DMS79 treated with DMSO at 0.1 percent for 48 hours (cell line): ENCODE results near the gene AHSP.
A peak's percentile ranks its signal among the peaks of the same experiment; 100 is the strongest.
"Not testable (repeated sequence)": the region's sequence is repeated elsewhere in the genome, so short reads cannot be mapped to it uniquely, and the experiment has no call there.

Source experiments
- DNase-seq: peaks from one replicate; lab custom pipeline; 2025; lab: John Stamatoyannopoulos, UW

AHSP gene, protein sequence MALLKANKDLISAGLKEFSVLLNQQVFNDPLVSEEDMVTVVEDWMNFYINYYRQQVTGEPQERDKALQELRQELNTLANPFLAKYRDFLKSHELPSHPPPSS

DNA sequence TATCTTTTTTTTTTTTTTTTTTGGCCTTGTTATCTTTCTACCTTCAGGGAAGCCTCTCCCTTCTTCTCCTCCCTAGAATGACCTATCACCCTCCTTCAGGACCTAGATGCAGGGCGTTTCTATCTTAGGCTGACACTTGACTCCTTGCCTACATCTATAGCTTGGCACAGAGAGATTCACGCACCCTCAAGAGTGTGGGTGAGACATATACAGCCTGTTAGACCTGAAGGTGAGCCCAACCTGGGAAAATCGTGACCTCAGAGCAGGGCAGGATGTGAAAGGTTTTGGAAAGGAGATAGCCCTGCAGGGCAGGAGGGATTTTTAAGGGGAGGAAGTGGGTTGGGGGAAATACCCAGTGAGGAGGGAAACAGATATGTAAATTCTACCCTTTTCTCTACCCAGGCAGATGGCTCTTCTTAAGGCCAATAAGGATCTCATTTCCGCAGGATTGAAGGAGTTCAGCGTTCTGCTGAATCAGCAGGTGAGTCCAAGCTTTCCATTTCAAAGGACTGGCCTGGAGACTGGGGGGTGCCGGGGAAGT is at the start of gene AHSP:
TSS of gene AHSP (plus strand) at position 167 of the 541 bp plus-strand sequence. CDS start at position 407, 240 bp downstream.
- no peak for DNase-seq

DNA sequence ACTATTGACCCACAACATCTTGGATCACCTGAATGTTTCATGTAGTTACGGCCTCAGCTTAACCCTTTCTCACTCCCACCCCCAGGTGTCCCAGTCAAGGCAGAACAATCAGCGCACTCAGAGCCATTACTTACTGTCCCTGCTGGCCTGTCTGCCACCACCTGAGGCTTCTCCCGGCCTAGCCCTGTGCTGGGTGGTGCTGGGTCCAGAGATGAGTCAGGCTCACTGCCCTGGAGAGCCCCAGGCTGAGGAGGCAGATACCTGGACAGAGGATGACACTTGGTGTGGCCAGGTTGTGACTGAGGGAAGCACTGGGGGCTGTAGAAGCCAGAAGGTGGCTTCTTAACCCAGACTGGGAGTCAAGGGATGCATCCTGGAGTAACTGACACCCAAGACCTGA is 48.7 kb upstream of the AHSP start:
- no peak for DNase-seq

DNA sequence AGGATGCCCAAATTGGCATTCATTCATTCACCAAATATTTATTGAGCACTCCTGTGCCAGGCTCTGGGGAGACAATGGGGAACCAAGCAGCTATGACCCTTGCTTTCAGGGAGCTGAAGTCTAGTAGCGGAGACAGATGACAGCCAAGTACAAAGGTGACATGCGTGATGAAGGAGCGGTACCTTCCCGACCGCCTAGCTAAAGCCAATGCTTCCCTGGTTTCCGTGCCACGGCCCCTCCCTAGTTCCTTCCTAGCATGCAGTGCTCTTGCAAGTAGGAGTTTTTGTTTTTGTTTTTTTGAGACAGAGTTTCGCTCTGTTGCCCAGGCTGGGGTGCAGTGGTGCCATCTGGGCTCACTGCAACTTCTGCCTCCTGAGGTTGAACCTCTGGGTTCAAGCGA is 47.9 kb upstream of the AHSP start:
- DNase-seq: no peak

DNA sequence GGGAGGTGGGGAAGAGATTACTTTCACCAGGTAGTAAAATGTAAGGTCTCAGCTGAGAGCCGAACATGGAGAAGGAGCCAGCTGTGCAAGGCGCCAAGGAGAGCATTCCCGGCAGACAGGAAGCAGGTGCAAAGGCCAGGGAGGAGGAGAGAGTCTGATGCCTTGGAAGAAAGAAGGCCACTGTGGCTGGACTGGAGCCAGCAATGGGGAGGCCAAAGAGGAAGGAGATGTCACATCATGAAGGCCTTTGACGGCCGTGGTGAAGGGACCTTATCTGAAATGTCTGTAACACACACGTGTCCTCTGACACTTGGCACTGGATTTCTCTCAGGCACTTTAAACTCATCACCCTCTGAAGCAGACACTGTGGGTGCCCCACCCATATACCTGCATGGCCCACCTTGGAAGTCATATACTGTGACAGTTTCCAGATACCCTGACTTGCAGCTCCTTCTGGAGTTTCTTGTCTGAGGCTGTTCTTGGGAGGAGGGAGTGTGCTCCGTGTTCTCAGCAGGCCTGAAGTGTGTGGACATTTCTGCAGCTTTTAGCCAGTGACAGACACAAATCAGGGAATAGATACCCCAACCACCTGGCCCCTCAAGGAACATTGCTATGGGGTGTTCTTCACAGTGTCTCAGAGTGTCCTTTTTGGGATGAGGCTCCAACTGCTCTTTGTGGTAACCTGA is 46.7 kb upstream of the AHSP start:
- DNase-seq: no peak

DNA sequence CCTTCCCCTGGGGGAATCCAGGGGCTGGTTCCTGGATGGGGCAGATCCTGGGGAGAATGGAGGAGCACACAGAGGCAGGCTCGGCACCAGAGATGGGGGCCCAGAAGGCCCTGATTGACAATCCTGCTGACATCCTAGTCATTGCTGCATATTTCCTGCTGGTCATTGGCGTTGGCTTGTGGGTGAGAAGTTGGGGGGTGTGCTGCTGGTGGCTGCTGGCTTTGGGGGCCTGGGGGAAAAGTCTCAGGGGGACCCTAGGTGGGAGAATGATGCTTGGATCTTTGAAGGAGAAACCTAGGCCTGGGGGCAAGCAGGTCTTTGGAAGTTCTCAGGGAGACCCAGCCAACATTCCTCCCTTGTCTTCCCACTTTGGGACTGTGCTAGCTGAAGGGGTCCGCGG is 44.6 kb upstream of the AHSP start, which contains the start of gene SLC5A2:
TSS of gene SLC5A2 (plus strand) at position 43 of the 400 bp plus-strand sequence. CDS start at position 57, 14 bp downstream.
- DNase-seq: no peak

DNA sequence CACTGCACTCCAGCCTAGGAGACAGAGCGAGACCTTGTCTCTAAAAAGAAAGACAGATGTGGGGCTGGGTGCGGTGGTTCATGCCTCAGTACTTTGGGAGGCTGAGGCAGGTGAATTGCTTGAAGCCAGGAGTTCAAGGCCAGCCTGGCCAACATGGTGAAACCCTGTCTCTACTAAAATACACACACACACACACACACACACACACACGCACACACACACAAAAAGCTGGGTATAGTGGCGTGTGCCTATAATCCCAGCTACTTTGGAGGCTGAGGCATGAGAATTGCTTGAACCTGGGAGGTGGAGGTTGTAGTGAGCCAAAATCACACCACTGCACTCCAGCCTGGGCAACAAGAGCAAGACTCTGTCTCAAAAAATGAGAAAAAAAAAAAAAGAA is 43.7 kb upstream of the AHSP start:
- not testable (repeated sequence) for DNase-seq

DNA sequence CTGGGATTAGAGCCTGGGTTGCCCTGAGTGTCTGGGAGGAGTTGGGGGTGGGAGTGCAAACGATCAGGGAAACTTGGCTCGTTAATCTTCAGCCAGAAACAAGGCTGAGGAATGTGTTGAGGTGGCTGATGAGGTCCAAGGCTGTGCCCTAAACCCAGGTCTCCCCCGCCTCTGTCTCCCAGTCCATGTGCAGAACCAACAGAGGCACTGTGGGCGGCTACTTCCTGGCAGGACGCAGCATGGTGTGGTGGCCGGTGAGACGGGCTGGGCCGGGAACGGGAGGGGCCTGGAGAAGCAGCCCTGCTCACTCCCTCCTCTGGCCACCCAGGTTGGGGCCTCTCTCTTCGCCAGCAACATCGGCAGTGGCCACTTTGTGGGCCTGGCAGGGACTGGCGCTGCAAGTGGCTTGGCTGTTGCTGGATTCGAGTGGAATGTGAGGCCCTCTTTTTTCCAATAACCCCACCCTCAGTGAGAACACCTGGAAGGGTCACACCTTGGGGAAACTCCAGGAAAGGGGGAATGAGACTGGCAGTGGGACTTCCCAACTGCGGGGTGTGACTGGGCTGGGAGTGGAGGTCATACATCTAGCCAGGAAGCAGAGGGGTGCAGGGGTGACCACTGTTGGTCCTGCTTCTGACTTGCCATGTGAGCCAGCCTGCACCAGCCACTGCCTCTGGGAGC is 43.1 kb upstream of the AHSP start:
- no peak for DNase-seq

DNA sequence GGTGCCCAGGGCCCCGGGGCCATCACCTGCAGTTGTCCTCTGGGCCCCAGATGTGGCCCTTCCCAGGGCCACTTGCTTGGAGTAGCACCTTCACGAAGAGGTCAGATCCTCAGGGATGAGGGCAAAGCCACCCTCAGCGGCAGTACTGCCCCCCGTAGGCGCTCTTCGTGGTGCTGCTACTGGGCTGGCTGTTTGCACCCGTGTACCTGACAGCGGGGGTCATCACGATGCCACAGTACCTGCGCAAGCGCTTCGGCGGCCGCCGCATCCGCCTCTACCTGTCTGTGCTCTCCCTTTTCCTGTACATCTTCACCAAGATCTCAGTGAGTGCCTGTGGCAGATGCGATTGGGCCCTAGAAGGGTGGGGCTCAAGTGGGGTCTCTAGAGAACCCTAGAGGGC is 42.1 kb upstream of the AHSP start:
- DNase-seq: no peak

DNA sequence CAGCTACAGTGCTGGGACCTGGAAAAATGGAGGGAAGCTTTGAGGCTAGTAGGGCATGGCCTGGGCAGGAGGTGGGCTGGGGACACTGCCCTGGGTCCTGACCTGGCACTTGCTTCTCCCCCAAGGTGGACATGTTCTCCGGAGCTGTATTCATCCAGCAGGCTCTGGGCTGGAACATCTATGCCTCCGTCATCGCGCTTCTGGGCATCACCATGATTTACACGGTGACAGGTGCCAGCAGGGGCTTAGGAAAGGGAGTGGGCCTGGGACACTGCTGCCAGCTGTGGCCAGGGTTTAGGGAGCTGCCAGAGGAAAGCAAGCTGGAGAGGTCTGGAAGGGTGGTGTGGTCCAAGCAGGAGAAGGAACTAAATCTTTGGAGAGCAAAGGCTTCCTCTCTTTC is 41.7 kb upstream of the AHSP start:
- no peak for DNase-seq

DNA sequence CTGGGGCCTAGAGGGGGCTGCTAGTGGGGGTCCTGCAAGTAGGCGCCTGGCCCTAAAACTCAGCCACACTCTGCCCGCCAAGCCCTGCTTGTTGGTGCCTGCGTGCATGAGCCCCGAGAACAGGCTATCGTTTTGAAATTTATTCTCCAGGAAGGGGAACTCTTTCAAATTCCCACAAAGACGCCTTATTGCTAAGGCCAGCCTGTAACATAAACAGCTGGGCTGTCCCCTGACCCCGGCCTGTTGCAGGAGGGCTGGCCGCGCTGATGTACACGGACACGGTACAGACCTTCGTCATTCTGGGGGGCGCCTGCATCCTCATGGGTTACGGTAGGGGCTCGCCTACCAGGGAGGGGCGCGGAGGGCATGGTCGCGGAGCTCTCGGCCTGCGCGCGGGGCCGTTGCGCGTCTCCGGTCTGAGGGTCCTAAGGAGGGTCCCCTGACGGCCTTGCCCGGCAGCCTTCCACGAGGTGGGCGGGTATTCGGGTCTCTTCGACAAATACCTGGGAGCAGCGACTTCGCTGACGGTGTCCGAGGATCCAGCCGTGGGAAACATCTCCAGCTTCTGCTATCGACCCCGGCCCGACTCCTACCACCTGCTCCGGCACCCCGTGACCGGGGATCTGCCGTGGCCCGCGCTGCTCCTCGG is 40.5 kb upstream of the AHSP start:
- peak; percentile 20 for DNase-seq

DNA sequence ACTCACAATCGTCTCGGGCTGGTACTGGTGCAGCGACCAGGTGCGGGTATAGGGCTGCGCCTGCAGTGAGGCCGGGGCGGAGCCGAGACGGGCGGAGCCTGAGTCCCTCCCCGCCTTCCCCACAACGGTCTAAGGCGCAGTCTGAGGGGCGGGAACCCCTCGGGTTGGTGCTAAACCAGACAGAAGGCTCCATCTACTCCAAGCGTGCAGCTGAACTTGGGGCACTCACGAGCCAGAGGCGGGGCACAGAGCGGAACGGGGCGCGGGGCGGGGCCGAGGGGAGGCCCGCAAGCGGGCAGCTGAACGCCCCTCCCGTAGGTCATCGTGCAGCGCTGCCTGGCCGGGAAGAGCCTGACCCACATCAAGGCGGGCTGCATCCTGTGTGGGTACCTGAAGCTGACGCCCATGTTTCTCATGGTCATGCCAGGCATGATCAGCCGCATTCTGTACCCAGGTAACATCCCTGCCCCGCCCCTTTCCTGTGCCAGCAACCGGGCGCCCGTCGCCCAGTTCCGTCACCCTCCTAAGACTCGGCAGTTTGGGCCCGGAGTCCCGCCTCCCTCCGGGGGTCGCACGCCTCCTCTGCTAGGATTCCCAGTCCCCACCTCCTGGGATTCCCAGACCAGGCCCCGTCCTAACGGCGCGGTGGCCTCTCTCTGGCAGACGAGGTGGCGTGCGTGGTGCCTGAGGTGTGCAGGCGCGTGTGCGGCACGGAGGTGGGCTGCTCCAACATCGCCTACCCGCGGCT is 39.8 kb upstream of the AHSP start:
- DNase-seq: peak; percentile 85

DNA sequence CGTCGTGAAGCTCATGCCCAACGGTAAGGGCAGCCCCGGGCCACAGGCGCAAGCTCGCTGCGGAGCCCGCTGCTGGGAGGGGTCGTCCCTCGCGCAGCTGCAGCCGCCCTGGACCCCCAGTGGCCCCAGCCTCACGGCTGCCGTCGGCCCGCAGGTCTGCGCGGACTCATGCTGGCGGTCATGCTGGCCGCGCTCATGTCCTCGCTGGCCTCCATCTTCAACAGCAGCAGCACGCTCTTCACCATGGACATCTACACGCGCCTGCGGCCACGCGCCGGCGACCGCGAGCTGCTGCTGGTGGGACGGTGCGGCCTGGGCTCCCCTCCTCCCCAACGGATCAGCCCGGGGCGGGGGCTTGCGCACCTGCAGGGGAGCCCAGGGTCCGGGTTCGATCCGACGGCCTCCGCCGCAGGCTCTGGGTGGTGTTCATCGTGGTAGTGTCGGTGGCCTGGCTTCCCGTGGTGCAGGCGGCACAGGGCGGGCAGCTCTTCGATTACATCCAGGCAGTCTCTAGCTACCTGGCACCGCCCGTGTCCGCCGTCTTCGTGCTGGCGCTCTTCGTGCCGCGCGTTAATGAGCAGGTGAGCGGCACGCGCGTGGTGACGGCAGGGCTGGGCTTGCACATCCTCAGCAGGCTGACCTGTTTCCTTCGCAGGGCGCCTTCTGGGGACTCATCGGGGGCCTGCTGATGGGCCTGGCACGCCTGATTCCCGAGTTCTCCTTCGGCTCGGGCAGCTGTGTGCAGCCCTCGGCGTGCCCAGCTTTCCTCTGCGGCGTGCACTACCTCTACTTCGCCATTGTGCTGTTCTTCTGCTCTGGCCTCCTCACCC is 39.0 kb upstream of the AHSP start:
- DNase-seq: peak; percentile 45

DNA sequence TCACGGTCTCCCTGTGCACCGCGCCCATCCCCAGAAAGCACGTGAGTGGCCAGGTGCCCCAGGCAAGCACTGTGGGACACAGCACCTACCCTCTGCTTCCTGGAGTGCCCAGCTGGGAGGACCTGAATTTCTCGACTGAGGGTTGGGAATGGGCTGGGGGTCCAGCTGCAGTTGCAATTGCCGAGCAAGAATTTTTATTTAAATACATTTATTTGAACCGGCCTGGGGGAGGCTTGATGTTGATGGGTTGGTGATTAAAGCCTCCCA is 38.5 kb upstream of the AHSP start:
- DNase-seq: no peak

DNA sequence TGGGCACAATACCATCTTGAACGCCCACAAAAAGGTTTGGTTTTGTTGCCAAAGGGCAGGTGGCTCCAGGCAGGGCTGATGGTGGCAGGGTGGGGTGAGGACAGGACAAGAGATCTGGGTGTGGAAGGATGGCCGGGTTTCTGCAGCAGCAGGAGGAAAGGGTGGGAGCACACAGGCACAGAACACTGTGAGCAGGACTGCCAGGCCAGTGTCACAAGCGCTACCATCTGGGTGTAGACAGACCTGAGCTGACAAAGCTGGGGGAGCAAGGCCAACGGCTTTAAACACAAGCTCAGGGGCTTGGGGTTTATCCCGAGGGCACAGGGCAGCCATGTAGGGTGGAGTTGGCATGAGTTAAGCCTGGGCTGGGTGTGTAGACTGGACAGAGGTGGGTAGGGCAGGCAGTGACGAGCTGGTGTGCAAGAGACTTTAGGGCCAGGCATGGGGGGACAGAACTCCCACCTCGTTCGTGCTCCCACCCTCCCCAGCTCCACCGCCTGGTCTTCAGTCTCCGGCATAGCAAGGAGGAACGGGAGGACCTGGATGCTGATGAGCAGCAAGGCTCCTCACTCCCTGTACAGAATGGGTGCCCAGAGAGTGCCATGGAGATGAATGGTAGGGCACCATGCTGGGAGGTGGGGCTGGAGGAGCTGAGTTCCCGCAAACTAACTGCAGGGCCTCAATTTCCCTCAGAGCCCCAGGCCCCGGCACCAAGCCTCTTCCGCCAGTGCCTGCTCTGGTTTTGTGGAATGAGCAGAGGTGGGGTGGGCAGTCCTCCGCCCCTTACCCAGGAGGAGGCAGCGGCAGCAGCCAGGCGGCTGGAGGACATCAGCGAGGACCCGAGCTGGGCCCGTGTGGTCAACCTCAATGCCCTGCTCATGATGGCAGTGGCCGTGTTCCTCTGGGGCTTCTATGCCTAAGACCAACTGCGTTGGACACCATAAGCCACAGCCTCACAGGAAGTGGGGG is 37.8 kb upstream of the AHSP start:
- no peak for DNase-seq

DNA sequence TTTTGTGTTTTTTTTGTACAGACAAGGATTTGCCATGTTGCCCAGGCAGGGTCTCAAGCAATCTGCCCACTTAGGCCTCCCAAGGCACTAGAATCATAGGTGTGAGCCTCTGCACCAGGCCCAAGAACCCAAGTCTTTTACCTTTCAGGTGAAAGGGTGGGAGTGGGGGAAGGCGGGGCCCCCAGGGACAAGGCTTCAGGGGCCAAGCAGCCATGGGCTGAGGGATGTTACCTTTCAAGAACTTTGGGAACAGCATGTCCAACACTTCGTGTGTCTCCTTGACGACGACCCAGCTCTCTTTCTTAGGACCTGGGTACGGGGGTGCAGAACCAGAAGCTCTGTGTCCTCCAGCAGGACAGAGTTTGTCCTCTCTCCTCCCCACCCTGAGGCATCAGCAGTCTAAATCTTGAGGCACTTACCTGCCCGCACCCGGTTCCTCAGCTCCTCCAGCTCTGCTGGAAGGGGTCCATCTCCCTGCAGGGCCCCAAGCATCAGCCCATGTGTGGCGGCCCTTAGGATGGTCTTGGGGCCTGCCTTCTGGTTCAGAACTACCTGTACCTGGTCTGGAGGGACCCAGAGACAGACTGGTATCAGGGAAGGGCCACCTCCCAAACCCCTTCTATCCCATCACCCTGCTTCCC is 35.8 kb upstream of the AHSP start:
- no peak for DNase-seq

DNA sequence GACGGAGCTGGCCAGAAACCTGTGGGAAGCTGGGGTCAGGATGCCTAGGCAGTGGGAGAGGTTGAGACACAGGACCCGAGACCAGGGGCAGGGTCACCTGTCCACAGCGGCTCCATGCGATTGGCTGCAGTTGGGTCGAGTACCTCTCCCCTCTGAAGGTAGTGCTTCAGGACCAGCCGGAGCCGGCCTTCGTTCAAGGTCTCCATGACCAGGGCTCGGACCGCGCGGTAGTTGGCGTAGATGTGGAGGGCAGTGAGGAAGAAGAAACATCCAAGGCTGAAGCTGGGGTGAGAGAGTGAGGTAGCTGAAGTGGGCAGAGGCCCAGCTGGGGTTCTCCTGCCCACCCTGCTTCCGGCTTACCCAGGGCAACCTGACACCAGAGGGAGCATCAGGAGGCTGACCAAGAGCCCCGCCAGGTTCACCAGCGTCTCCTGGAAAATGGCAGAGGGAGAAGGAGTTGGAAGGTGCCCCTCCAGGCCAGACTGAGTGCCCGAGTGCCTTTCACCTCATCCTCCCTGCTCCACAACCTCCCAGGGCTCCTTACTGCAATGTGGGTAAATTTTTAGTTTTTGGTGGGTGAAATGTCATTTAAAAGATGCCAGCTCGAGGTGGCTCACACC is 34.1 kb upstream of the AHSP start:
- DNase-seq: no peak

DNA sequence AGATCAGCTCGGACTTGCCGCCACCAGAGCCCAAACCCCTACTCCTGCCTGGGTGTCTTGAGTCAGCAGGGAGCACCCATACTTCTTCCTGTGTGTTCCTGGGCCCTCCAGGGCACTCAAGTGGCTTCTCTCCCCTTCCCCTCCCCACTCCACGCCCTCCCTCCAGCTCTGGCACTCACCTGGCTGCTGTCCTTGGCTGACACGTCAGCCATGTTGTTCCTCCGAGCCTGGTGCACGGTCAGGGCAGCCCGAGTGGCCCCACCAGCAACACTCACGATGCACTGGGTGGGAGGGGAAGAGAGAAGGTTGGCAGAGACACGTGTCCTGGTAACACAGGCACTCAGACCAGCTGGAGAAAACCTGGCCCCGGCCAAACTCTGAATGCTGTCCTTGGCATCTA is 31.0 kb upstream of the AHSP start:
- no peak for DNase-seq

DNA sequence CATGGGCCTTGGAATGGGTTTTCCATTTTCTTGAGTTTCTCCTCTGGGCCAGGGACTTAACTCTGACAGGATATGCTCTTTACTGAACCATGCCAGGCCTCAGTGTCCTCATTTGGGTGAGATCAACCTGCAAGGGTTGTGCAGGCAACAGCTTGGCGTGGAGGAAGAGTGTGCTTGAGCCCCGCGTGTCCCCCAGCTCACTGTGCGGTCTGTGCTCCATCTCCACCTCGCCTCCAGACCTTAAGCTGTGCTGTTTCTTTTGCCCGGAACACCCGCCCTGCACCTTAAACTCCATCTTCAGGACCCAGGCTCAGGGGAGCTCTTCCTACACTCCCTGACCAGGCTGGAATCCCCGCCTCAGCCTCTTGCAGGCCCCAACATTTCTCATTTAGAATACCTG is 29.2 kb upstream of the AHSP start:
- DNase-seq: no peak

DNA sequence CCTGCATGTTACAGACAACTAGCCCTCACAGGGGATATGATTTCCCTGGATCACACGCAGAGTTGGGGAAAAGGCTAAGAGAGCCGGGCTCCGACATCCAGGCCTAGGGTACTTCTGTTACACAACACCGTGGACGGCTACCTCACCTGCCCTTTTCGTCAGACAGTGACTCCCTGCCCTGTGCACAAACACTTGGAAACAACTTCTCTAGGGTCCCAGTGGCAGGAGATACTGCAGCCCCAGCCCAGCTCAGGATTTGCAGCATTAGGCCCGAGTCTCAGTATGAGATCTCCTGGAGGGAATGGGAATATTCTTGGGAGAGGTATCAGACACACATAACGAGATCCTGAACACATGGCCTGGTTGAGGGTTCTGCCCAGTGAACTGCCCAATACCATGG is 27.8 kb upstream of the AHSP start:
- DNase-seq: no peak
